ENCODE results near the gene TTC28. TPM values are rescaled to one million over a fixed set of nuclear protein-coding genes. Genes with fewer than 3 reads are reported as not detected.
"Not testable (repeated sequence)": the region's sequence is repeated elsewhere in the genome, so short reads cannot be mapped to it uniquely, and the experiment has no call there.

Gene TTC28
- total and polyA plus RNA-seq, 2 donors (not counting 1 experiment from before 2014, with no cell fraction given): 8.2 to 31.4 TPM

DNA sequence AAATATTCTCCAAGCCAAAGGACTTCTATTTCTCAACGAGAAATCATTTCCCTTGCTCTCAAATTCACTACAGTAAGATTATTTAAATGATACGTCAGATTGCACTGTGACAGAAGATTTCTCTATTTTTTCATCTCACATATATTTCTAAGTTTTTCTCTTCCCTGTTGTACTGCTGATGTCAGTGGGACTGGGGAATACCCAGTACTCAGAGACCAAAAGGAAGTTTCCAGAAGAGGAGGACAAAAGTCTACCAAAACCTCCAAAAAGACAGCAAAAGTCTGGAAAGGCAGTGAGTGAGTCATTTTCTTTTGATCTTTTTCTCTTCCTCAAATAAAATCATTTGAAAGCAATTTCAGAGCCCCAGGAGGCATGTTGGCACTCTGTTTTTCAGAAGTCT is 610.8 kb downstream of the TTC28 start:
- Histone ChIP-seq H3K9me3 (ENCODE audit: control insufficient read depth, insufficient read depth, low read depth, low read length) (no peaks in the 10 kb centered on the region), H4K20me1 (ENCODE audit: control insufficient read depth, extremely low read depth, insufficient read depth, low read length) (no peaks in the 10 kb centered on the region), H3K4me2 (ENCODE audit: extremely low read depth, insufficient read depth, low read length) (no peak overlapping the region), H3K4me3 (replicated peaks in 1 of 4; ENCODE audit: control extremely low read depth in 1 of 4, insufficient read depth in 1 of 4, low read depth in 3 of 4, low read length in 4 of 4) (no peak overlapping the region), H3K27me3 (ENCODE audit: control insufficient read depth, insufficient read depth, low read length) (no peaks in the 10 kb centered on the region), H3K4me1 (ENCODE audit: control insufficient read depth, extremely low read depth, insufficient read depth, low read length) (no peaks in the 10 kb centered on the region), H3K36me3 (ENCODE audit: control insufficient read depth, insufficient read depth, low read length) (no peaks in the 10 kb centered on the region), H3K79me2 (ENCODE audit: control insufficient read depth, insufficient read depth, low read length) (no peaks in the 10 kb centered on the region), H3K9ac (ENCODE audit: insufficient read depth, low read length) (no peak overlapping the region), H2AFZ (ENCODE audit: low read length) (no peak overlapping the region), H3K27ac (ENCODE audit: insufficient read depth, low read length) (no peak overlapping the region)
- no peak for TF ChIP-seq EZH2 (IDR thresholded peaks at IDR 0.05; ENCODE audit: low read length, missing control alignments)
- TF ChIP-seq, protein P1, sequence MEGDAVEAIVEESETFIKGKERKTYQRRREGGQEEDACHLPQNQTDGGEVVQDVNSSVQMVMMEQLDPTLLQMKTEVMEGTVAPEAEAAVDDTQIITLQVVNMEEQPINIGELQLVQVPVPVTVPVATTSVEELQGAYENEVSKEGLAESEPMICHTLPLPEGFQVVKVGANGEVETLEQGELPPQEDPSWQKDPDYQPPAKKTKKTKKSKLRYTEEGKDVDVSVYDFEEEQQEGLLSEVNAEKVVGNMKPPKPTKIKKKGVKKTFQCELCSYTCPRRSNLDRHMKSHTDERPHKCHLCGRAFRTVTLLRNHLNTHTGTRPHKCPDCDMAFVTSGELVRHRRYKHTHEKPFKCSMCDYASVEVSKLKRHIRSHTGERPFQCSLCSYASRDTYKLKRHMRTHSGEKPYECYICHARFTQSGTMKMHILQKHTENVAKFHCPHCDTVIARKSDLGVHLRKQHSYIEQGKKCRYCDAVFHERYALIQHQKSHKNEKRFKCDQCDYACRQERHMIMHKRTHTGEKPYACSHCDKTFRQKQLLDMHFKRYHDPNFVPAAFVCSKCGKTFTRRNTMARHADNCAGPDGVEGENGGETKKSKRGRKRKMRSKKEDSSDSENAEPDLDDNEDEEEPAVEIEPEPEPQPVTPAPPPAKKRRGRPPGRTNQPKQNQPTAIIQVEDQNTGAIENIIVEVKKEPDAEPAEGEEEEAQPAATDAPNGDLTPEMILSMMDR (conservative IDR thresholded peaks at IDR 0.05 in 1 of 2, IDR thresholded peaks at IDR 0.05 in 1 of 2; ENCODE audit: low read depth in 1 of 2, low read length in 2 of 2): no peak
- DNase-seq (ENCODE audit: low read depth in 2 of 2): peak in 1 of 2 donors; percentile 32

DNA sequence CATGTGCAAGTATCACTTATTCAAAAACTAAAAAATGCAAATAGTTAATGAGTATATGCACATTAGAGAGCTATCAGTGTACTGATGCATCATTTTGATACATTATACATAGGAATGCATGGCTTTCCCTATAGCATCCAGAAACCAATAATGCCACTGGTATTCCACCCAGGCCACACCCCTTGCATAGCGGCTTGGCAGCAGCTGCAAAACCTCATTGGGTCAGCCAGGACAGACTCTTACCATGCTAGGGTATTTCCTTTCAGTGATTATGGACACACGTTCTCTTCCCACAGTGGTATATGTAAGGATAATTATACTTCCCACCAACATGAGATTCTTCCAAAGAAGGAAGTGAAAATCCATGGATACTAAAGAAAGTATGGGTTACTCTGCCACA is 614.7 kb downstream of the TTC28 start:
- DNase-seq (ENCODE audit: low read depth in 2 of 2): peak; percentile 31 to 38
- no peak overlapping the region for H3K9ac ChIP-seq (ENCODE audit: insufficient read depth, low read length)
- H4K20me1 ChIP-seq (ENCODE audit: control insufficient read depth, extremely low read depth, insufficient read depth, low read length): no peaks in the 10 kb centered on the region

DNA sequence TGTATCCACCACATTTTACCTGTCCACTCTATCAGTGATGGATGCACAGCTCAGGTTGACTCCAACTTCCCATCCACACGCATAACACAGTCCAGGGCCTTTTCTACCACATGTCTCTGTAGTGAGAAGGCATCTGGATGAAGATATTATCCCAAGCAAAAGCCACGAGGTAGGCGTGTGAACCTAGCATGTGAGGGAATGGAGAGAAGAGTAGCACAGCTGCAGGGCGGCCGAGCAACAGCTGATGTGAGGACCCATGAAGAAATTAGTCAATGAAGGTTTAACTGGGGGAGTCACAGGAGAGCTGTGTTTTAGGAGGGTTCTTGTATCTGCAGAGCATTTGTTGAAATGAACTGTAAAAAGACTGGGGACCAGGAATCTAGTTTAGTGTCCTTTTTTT is 616.0 kb downstream of the TTC28 start:
- Histone ChIP-seq H3K36me3 (ENCODE audit: control insufficient read depth, insufficient read depth, low read length) (no peaks in the 10 kb centered on the region), H3K4me1 (ENCODE audit: control insufficient read depth, extremely low read depth, insufficient read depth, low read length) (no peaks in the 10 kb centered on the region), H4K20me1 (ENCODE audit: control insufficient read depth, extremely low read depth, insufficient read depth, low read length) (no peaks in the 10 kb centered on the region), H3K9ac (ENCODE audit: insufficient read depth, low read length) (no peak overlapping the region), H3K27me3 (ENCODE audit: control insufficient read depth, insufficient read depth, low read length) (no peaks in the 10 kb centered on the region), H3K27ac (ENCODE audit: insufficient read depth, low read length) (no peak overlapping the region), H3K4me2 (ENCODE audit: extremely low read depth, insufficient read depth, low read length) (no peak overlapping the region), H2AFZ (ENCODE audit: low read length) (no peak overlapping the region), H3K9me3 (ENCODE audit: control insufficient read depth, insufficient read depth, low read depth, low read length) (no peaks in the 10 kb centered on the region), H3K79me2 (ENCODE audit: control insufficient read depth, insufficient read depth, low read length) (no peaks in the 10 kb centered on the region), H3K4me3 (replicated peaks in 1 of 4; ENCODE audit: control extremely low read depth in 1 of 4, insufficient read depth in 1 of 4, low read depth in 3 of 4, low read length in 4 of 4) (no peak overlapping the region)
- no peak for DNase-seq (ENCODE audit: low read depth in 2 of 2)
- TF ChIP-seq, protein P1 (conservative IDR thresholded peaks at IDR 0.05 in 1 of 2, IDR thresholded peaks at IDR 0.05 in 1 of 2; ENCODE audit: low read depth in 1 of 2, low read length in 2 of 2): no peak
- TF ChIP-seq EZH2 (IDR thresholded peaks at IDR 0.05; ENCODE audit: low read length, missing control alignments): no peak

More for the DNA sequence above, 614.7 kb downstream of the TTC28 start:
- H3K27me3 ChIP-seq (ENCODE audit: control insufficient read depth, insufficient read depth, low read length): no peaks in the 10 kb centered on the region
- no peak overlapping the region for H3K4me3 ChIP-seq (replicated peaks in 1 of 4; ENCODE audit: control extremely low read depth in 1 of 4, insufficient read depth in 1 of 4, low read depth in 3 of 4, low read length in 4 of 4)
- no peak overlapping the region for H3K4me2 ChIP-seq (ENCODE audit: extremely low read depth, insufficient read depth, low read length)
- H2AFZ ChIP-seq (ENCODE audit: low read length): no peak overlapping the region
- no peaks in the 10 kb centered on the region for H3K36me3 ChIP-seq (ENCODE audit: control insufficient read depth, insufficient read depth, low read length)
- TF ChIP-seq, protein P1 (conservative IDR thresholded peaks at IDR 0.05 in 1 of 2, IDR thresholded peaks at IDR 0.05 in 1 of 2; ENCODE audit: low read depth in 1 of 2, low read length in 2 of 2): no peak
- no peak for TF ChIP-seq EZH2 (IDR thresholded peaks at IDR 0.05; ENCODE audit: low read length, missing control alignments)
- no peaks in the 10 kb centered on the region for H3K79me2 ChIP-seq (ENCODE audit: control insufficient read depth, insufficient read depth, low read length)
- H3K4me1 ChIP-seq (ENCODE audit: control insufficient read depth, extremely low read depth, insufficient read depth, low read length): no peaks in the 10 kb centered on the region
- no peaks in the 10 kb centered on the region for H3K9me3 ChIP-seq (ENCODE audit: control insufficient read depth, insufficient read depth, low read depth, low read length)
- no peak overlapping the region for H3K27ac ChIP-seq (ENCODE audit: insufficient read depth, low read length)

DNA sequence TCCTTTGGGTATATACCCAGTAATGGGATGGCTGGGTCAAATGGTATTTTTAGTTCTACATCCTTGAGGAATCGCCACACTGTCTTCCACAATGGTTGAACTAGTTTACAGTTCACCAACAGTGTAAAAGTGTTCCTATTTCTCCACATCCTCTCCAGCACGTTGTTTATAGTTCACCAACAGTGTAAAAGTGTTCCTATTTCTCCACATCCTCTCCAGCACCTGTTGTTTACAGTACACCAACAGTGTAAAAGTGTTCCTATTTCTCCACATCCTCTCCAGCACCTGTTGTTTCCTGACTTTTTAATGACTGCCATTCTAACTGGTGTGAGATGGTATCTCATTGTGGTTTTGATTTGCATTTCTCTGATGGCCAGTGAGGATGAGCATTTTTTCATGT is 619.0 kb downstream of the TTC28 start:
- H3K4me3 ChIP-seq (replicated peaks in 1 of 4; ENCODE audit: control extremely low read depth in 1 of 4, insufficient read depth in 1 of 4, low read depth in 3 of 4, low read length in 4 of 4); H3K36me3 ChIP-seq (ENCODE audit: control insufficient read depth, insufficient read depth, low read length); H3K79me2 ChIP-seq (ENCODE audit: control insufficient read depth, insufficient read depth, low read length); H3K4me2 ChIP-seq (ENCODE audit: extremely low read depth, insufficient read depth, low read length); DNase-seq (ENCODE audit: low read depth in 2 of 2); H3K27me3 ChIP-seq (ENCODE audit: control insufficient read depth, insufficient read depth, low read length); H4K20me1 ChIP-seq (ENCODE audit: control insufficient read depth, extremely low read depth, insufficient read depth, low read length); H3K9me3 ChIP-seq (ENCODE audit: control insufficient read depth, insufficient read depth, low read depth, low read length); H3K4me1 ChIP-seq (ENCODE audit: control insufficient read depth, extremely low read depth, insufficient read depth, low read length); H3K27ac ChIP-seq (ENCODE audit: insufficient read depth, low read length); H2AFZ ChIP-seq (ENCODE audit: low read length); H3K9ac ChIP-seq (ENCODE audit: insufficient read depth, low read length): not testable (repeated sequence)
